OCI-LY1 (cell line): ENCODE data around the gene CCDC57.

Experiments
- H2AFZ ChIP-seq: fragments of 200-600 bp; sonication (generic), shearing (Covaris generic); 2 replicates; pipeline ENCODE4 v1.6.0; 2014; ENCODE audit warnings: antibody characterized with exemption, mild to moderate bottlenecking, low read length
- H3F3A ChIP-seq: fragments of 200-600 bp; sonication (generic), shearing (Covaris generic); 2 replicates; pipeline ENCODE4 v1.6.0; 2014; ENCODE audit warnings: mild to moderate bottlenecking, antibody characterized with exemption, low read length, moderate library complexity; ENCODE audit not compliant: insufficient read depth
- H3K27ac ChIP-seq: fragments of 200-600 bp; sonication (generic); 2 replicates; pipeline ENCODE4 v1.5.1; 2014; ENCODE audit warnings: low read length, mixed run types, mild to moderate bottlenecking, low read depth; ENCODE audit not compliant: poor library complexity, severe bottlenecking
- H3K27me3 ChIP-seq: fragments of 200-600 bp; sonication (generic); 2 replicates; pipeline ENCODE4 v1.6.0; 2014; ENCODE audit warnings: antibody characterized with exemption, mild to moderate bottlenecking, low read length, moderate library complexity; ENCODE audit not compliant: insufficient read depth
- H3K36me3 ChIP-seq: fragments of 200-600 bp; sonication (generic); 2 replicates; pipeline ENCODE4 v1.6.1; 2014; ENCODE audit warnings: mild to moderate bottlenecking, antibody characterized with exemption, low read length, moderate library complexity, mixed read lengths; ENCODE audit not compliant: insufficient read depth
- H3K4me1 ChIP-seq: fragments of 200-600 bp; sonication (generic); 2 replicates; pipeline ENCODE4 v1.5.1; 2014; ENCODE audit warnings: mild to moderate bottlenecking, low read length, moderate library complexity; ENCODE audit not compliant: insufficient read depth, severe bottlenecking
- H3K4me2 ChIP-seq: fragments of 200-600 bp; sonication (generic), shearing (Covaris generic); 2 replicates; pipeline ENCODE4 v1.6.1; 2014; ENCODE audit warnings: low read length
- H3K4me3 ChIP-seq: fragments of 200-600 bp; sonication (generic); 2 replicates; pipeline ENCODE4 v1.5.1; 2014; ENCODE audit warnings: low read length, low read depth, mild to moderate bottlenecking, mixed read lengths; ENCODE audit not compliant: poor library complexity, severe bottlenecking
- H3K79me2 ChIP-seq: fragments of 200-600 bp; shearing (Covaris generic); 2 replicates; pipeline ENCODE4 v1.6.1; 2016; ENCODE audit warnings: mixed run types, low read length, mixed read lengths; ENCODE audit not compliant: insufficient read depth
- H3K9ac ChIP-seq: fragments of 200-600 bp; sonication (generic), shearing (Covaris generic); 2 replicates; pipeline ENCODE4 v1.6.1; 2014; ENCODE audit warnings: mild to moderate bottlenecking, low read length, mixed read lengths
- H3K9me2 ChIP-seq: fragments of 200-600 bp; sonication (generic), shearing (Covaris generic); 2 replicates; pipeline ENCODE4 v1.6.1; 2014; ENCODE audit warnings: low read depth, mild to moderate bottlenecking, low read length, mixed read lengths
- H3K9me3 ChIP-seq: fragments of 200-600 bp; shearing (Covaris generic); 2 replicates; pipeline ENCODE4 v1.6.1; 2014; ENCODE audit warnings: low read length, mixed read lengths
- H4K20me1 ChIP-seq: fragments of 200-600 bp; sonication (generic), shearing (Covaris generic); 2 replicates; pipeline ENCODE4 v1.6.0; 2016; ENCODE audit warnings: mild to moderate bottlenecking, low read length; ENCODE audit not compliant: insufficient read depth
- EZH2 ChIP-seq: fragments of 200-600 bp; sonication (generic), shearing (Covaris generic); IDR thresholded peaks from 2 replicates; pipeline ENCODE4 v1.8.0; 2017; ENCODE audit warnings: borderline replicate concordance, mixed run types, mild to moderate bottlenecking, antibody characterized with exemption, low read length, moderate library complexity, mixed read lengths
- TF ChIP-seq, protein P1 (sequence below): fragments of 200-600 bp; sonication (generic), shearing (Covaris generic); IDR thresholded peaks from 2 replicates; pipeline ENCODE4 v1.5.1; 2017; ENCODE audit warnings: mild to moderate bottlenecking, antibody characterized with exemption, low read length, moderate library complexity, mixed read lengths

CCDC57 gene

GRCh38 chr17:82223517-82223916 lies 10.9 kb upstream of the CCDC57 start:
- no peaks in the 10 kb centered on the region for H3K9me2 ChIP-seq

GRCh38 chr17:82222816-82223215 lies 10.2 kb upstream of the CCDC57 start:
- Histone ChIP-seq H3F3A (no peaks in the 10 kb centered on the region), H3K4me3 (no peak overlapping the region), H3K9me3 (no peaks in the 10 kb centered on the region), H3K79me2 (no peaks in the 10 kb centered on the region), H3K27me3 (peaks cover 10% of the 10 kb centered on the region; the same call in 1 of the 2 replicates), H3K27ac (no peak overlapping the region), H2AFZ (no peak overlapping the region), H3K9ac (no peak overlapping the region), H4K20me1 (no peaks in the 10 kb centered on the region), H3K36me3 (no peaks in the 10 kb centered on the region), H3K9me2 (no peaks in the 10 kb centered on the region), H3K4me2 (no peak overlapping the region), H3K4me1 (no peaks in the 10 kb centered on the region)
- TF ChIP-seq, protein P1, sequence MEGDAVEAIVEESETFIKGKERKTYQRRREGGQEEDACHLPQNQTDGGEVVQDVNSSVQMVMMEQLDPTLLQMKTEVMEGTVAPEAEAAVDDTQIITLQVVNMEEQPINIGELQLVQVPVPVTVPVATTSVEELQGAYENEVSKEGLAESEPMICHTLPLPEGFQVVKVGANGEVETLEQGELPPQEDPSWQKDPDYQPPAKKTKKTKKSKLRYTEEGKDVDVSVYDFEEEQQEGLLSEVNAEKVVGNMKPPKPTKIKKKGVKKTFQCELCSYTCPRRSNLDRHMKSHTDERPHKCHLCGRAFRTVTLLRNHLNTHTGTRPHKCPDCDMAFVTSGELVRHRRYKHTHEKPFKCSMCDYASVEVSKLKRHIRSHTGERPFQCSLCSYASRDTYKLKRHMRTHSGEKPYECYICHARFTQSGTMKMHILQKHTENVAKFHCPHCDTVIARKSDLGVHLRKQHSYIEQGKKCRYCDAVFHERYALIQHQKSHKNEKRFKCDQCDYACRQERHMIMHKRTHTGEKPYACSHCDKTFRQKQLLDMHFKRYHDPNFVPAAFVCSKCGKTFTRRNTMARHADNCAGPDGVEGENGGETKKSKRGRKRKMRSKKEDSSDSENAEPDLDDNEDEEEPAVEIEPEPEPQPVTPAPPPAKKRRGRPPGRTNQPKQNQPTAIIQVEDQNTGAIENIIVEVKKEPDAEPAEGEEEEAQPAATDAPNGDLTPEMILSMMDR: no peak
- TF ChIP-seq EZH2: no peak

More at GRCh38 chr17:82223517-82223916, 10.9 kb upstream of the CCDC57 start:
- Histone ChIP-seq H3F3A (no peaks in the 10 kb centered on the region), H3K27ac (no peak overlapping the region), H3K4me1 (no peaks in the 10 kb centered on the region), H3K4me3 (no peak overlapping the region), H4K20me1 (no peaks in the 10 kb centered on the region), H3K4me2 (no peak overlapping the region), H3K79me2 (no peaks in the 10 kb centered on the region), H3K27me3 (peaks cover 10% of the 10 kb centered on the region; the same call in 1 of the 2 replicates), H2AFZ (no peak overlapping the region), H3K9me3 (no peaks in the 10 kb centered on the region), H3K36me3 (no peaks in the 10 kb centered on the region), H3K9ac (no peak overlapping the region)
- no peak for TF ChIP-seq EZH2
- TF ChIP-seq, protein P1: no peak

DNA sequence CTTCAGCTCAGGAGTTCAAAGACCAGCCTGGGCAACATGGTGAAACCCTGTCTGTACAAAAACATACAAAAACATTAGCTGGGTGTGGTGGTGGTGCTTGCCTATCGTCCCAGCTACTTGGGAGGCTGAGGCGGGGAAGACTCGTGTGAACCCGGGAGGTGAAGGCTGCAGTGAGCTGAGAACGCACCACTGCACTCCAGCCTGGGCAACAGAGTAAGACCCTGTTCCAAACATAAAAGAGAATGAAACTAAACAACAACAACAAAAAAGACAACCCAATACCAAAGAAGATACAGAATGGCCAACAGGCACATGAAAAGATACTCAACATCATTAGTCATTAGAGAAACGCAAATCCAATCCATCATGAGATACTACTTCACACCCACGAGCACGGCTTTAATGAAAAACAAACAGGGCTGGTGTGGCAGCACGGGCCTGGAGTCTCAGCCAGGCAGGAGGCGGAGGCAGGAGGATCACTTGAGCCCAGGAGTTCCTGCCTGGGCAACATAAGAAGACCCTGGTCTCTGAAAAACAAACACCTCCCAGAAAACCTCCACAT lies 8.8 kb upstream of the CCDC57 start:
- no peak overlapping the region for H3K9ac ChIP-seq
- no peaks in the 10 kb centered on the region for H3K36me3 ChIP-seq
- no peaks in the 10 kb centered on the region for H4K20me1 ChIP-seq
- H3K9me3 ChIP-seq: no peaks in the 10 kb centered on the region
- no peak overlapping the region for H3K4me2 ChIP-seq
- H3K27ac ChIP-seq: no peak overlapping the region
- no peaks in the 10 kb centered on the region for H3K4me1 ChIP-seq
- no peaks in the 10 kb centered on the region for H3K79me2 ChIP-seq
- H3K4me3 ChIP-seq: no peak overlapping the region
- TF ChIP-seq, protein P1: no peak
- TF ChIP-seq EZH2: no peak
- H3K9me2 ChIP-seq: no peaks in the 10 kb centered on the region
- H2AFZ ChIP-seq: no peak overlapping the region
- peaks cover 10% of the 10 kb centered on the region; the same call in 1 of the 2 replicates for H3K27me3 ChIP-seq
- no peaks in the 10 kb centered on the region for H3F3A ChIP-seq
